ENCODE measurements around the gene FLNB. TPM values are rescaled to one million over a fixed set of nuclear protein-coding genes. Genes with fewer than 3 reads are reported as not detected.
A peak's percentile ranks its signal among the peaks of the same experiment; 100 is the strongest.

FLNB gene
- total and polyA plus RNA-seq, 2 experiments from 2014 or later = 60.6 to 186 TPM

GRCh38 chr3:57978316-57978715, 29.9 kb upstream of the FLNB start:
- Histone ChIP-seq H3K4me1 (ENCODE audit: insufficient read depth) (peaks cover 42% of the 10 kb centered on the region), H3K9ac (no peak overlapping the region), H3K36me3 (ENCODE audit: low read depth) (no peaks in the 10 kb centered on the region), H3K27ac (no peak overlapping the region; the same call in 1 of the 2 replicates), H3K9me2 (ENCODE audit: insufficient read depth) (no peaks in the 10 kb centered on the region), H3K27me3 (replicated peaks; ENCODE audit: insufficient read depth) (no peaks in the 10 kb centered on the region), H3K4me3 (no peak overlapping the region), H3K9me3 (ENCODE audit: low read depth) (no peaks in the 10 kb centered on the region), H2AFZ (peak overlapping the region; percentile 9; the same call in 1 of the 2 replicates), H3K4me2 (ENCODE audit: unreplicated experiment) (peak overlapping the region; percentile 70), H4K20me1 (ENCODE audit: insufficient read depth) (no peaks in the 10 kb centered on the region), H3K79me2 (ENCODE audit: insufficient read depth) (no peaks in the 10 kb centered on the region), H3F3A (ENCODE audit: insufficient read depth) (peaks cover 20% of the 10 kb centered on the region)
- DNase-seq = peak; percentile 33
- WGBS, 2 experiments (ENCODE audit: low coverage in 1 of 2, low lambda C conversion rate in 2 of 2, missing lambda C conversion rate in 2 of 2) = 62 to 70% methylated on average over 8 of the region's 8 CpGs
- TF ChIP-seq EZH2 (IDR thresholded peaks at IDR 0.05; ENCODE audit: insufficient read depth, poor library complexity, severe bottlenecking) = no peak
- TF ChIP-seq EZH2phosphoT487 (IDR thresholded peaks at IDR 0.05; ENCODE audit: insufficient read depth, low read depth) = no peak
- in situ Hi-C loops (cut with MboI) = no loop called here

- H3K4me2 ChIP-seq (ENCODE audit: unreplicated experiment) = no peak overlapping the region
- no peaks in the 10 kb centered on the region for H3K9me3 ChIP-seq (ENCODE audit: low read depth)
- in situ Hi-C loops (cut with MboI) = no loop called here
- H3K36me3 ChIP-seq (ENCODE audit: low read depth) = no peaks in the 10 kb centered on the region
- peaks cover 38% of the 10 kb centered on the region for H3K4me1 ChIP-seq (ENCODE audit: insufficient read depth)
- H3K27me3 ChIP-seq (replicated peaks; ENCODE audit: insufficient read depth) = no peaks in the 10 kb centered on the region
- no peaks in the 10 kb centered on the region for H3K79me2 ChIP-seq (ENCODE audit: insufficient read depth)
- no peak overlapping the region for H2AFZ ChIP-seq
- peaks cover 22% of the 10 kb centered on the region for H3F3A ChIP-seq (ENCODE audit: insufficient read depth)
- 96 to 97% methylated on average over 1 of the region's 1 CpG for WGBS, 2 experiments (ENCODE audit: low coverage in 1 of 2, low lambda C conversion rate in 2 of 2, missing lambda C conversion rate in 2 of 2)
- H3K4me3 ChIP-seq = no peak overlapping the region
- no peak for DNase-seq
- no peaks in the 10 kb centered on the region for H4K20me1 ChIP-seq (ENCODE audit: insufficient read depth)
- H3K9ac ChIP-seq = no peak overlapping the region
- TF ChIP-seq EZH2phosphoT487 (IDR thresholded peaks at IDR 0.05; ENCODE audit: insufficient read depth, low read depth) (no peak), EZH2 (IDR thresholded peaks at IDR 0.05; ENCODE audit: insufficient read depth, poor library complexity, severe bottlenecking) (no peak)
- H3K9me2 ChIP-seq (ENCODE audit: insufficient read depth) = no peaks in the 10 kb centered on the region
- no peak overlapping the region for H3K27ac ChIP-seq
These were observed 27.8 kb upstream of the FLNB start for GRCh38 chr3:57980416-57980815.

GRCh38 chr3:57981483-57982087, 26.6 kb upstream of the FLNB start:
- Histone ChIP-seq H3K9me2 (ENCODE audit: insufficient read depth) (no peaks in the 10 kb centered on the region), H3K36me3 (ENCODE audit: low read depth) (no peaks in the 10 kb centered on the region), H3K4me1 (ENCODE audit: insufficient read depth) (peaks cover 35% of the 10 kb centered on the region), H3K27me3 (replicated peaks; ENCODE audit: insufficient read depth) (no peaks in the 10 kb centered on the region), H3K4me3 (no peak overlapping the region), H2AFZ (no peak overlapping the region), H3K9ac (no peak overlapping the region), H3K27ac (no peak overlapping the region), H3K4me2 (ENCODE audit: unreplicated experiment) (no peak overlapping the region), H3K9me3 (ENCODE audit: low read depth) (no peaks in the 10 kb centered on the region), H3F3A (ENCODE audit: insufficient read depth) (peaks cover 22% of the 10 kb centered on the region), H4K20me1 (ENCODE audit: insufficient read depth) (no peaks in the 10 kb centered on the region), H3K79me2 (ENCODE audit: insufficient read depth) (no peaks in the 10 kb centered on the region)
- TF ChIP-seq EZH2phosphoT487 (IDR thresholded peaks at IDR 0.05; ENCODE audit: insufficient read depth, low read depth) (no peak), EZH2 (IDR thresholded peaks at IDR 0.05; ENCODE audit: insufficient read depth, poor library complexity, severe bottlenecking) (no peak)
- in situ Hi-C loops (cut with MboI) = no loop called here
- 89 to 95% methylated on average over 7 to 9 of the region's 10 CpGs for whole genome bisulfite sequencing, 2 experiments (ENCODE audit: low coverage in 1 of 2, low lambda C conversion rate in 2 of 2, missing lambda C conversion rate in 2 of 2)
- DNase-seq = no peak

DNA sequence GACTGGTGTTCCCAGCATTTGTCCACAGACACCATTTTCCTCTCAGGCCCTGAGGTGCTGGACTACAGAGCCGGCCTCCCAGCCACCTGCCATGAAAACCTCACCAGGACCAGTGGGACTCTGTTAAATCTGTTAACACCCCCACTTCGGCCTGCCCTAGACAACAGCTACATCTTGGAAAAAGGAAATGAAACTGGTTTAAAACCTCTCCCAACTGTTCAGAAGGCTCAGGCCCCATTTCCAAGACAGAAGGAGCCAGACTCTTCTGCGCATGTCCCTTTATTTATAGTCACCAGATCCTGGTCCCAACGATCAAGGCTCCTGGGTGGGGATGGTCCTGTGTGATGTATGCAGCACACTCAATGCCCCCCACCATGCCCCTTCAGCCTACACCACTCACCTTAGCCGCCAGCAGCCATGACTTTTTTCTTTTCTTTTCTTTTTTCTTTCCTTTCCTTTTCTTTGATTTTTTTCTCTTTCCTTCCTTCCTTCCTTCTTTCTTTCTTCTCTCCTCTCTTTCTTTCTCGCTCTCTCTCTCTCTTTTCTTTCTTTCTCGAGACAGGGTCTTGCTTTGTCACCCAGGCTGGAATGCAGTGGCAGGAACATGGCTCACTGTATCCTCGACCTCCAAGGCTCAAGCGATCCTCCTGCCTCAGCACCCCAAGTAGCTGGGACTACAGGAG, 25.5 kb upstream of the FLNB start:
- TF ChIP-seq EZH2phosphoT487 (IDR thresholded peaks at IDR 0.05; ENCODE audit: insufficient read depth, low read depth) (no peak), EZH2 (IDR thresholded peaks at IDR 0.05; ENCODE audit: insufficient read depth, poor library complexity, severe bottlenecking) (no peak)
- no peaks in the 10 kb centered on the region for H3K9me3 ChIP-seq (ENCODE audit: low read depth)
- in situ Hi-C loops (cut with MboI) = no loop called here
- no peaks in the 10 kb centered on the region for H3K9me2 ChIP-seq (ENCODE audit: insufficient read depth)
- no peak overlapping the region for H3K9ac ChIP-seq
- WGBS, 2 experiments (ENCODE audit: low coverage in 1 of 2, low lambda C conversion rate in 2 of 2, missing lambda C conversion rate in 2 of 2) = 94 to 97% methylated on average over 9 of the region's 9 CpGs
- H4K20me1 ChIP-seq (ENCODE audit: insufficient read depth) = no peaks in the 10 kb centered on the region
- H3K4me2 ChIP-seq (ENCODE audit: unreplicated experiment) = no peak overlapping the region
- H3K4me3 ChIP-seq = no peak overlapping the region
- no peak for DNase-seq
- peaks cover 21% of the 10 kb centered on the region for H3F3A ChIP-seq (ENCODE audit: insufficient read depth)
- H3K36me3 ChIP-seq (ENCODE audit: low read depth) = no peaks in the 10 kb centered on the region
- no peaks in the 10 kb centered on the region for H3K79me2 ChIP-seq (ENCODE audit: insufficient read depth)
- peaks cover 29% of the 10 kb centered on the region for H3K4me1 ChIP-seq (ENCODE audit: insufficient read depth)
- H3K27ac ChIP-seq = no peak overlapping the region
- H2AFZ ChIP-seq = no peak overlapping the region
- no peaks in the 10 kb centered on the region for H3K27me3 ChIP-seq (replicated peaks; ENCODE audit: insufficient read depth)

Data from GM23248 (cell line).